HG02588 (cell line): ENCODE data around the gene CDK11A.
"Not testable (repeated sequence)": the region's sequence is repeated elsewhere in the genome, so short reads cannot be mapped to it uniquely, and the experiment has no call there.

Experiments
- ATAC-seq: cut with Tn5 transposase; IDR thresholded peaks from one replicate; pipeline ENCODE4 v1.9.1; 2021; ENCODE audit warnings: mild to moderate bottlenecking, moderate library complexity; ENCODE audit not compliant: unreplicated experiment

The CDK11A gene

DNA sequence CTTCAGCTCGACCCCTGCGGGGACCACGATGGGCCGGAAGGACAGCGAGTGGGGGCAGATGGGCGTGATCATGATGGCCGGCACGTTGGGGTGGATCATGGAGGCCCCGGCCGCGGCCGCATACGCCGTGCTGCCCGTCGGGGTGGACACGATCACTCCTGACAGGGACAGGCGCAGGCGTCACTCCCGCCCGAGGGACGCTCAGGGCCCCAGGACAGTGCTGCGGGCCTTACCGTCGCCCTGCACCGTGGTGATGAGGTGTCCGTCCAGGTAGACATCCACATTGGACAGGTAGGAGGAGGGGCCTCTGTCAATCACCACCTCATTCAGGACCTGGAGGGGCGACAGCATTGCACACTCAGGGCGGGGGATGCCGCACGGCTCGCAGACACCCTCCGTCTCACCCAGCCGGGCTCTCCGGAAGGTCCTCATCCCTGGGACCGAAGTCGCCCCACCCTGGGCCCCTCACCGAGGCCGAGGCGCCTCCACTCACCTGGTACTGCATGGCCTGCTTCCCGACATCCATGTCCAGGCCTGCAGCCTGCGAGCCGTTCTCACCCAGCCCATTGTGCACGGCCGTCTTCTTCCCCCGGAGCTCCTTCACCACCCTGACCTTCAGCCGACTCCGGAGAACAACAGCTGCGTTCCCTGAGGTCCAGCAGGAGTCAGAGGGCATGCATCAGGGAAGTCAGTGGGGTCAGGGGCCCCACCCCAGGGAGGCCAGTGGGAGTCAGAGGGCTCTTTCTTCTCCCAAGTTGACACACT is 30.1 kb upstream of the CDK11A start:
- no peak for ATAC-seq

DNA sequence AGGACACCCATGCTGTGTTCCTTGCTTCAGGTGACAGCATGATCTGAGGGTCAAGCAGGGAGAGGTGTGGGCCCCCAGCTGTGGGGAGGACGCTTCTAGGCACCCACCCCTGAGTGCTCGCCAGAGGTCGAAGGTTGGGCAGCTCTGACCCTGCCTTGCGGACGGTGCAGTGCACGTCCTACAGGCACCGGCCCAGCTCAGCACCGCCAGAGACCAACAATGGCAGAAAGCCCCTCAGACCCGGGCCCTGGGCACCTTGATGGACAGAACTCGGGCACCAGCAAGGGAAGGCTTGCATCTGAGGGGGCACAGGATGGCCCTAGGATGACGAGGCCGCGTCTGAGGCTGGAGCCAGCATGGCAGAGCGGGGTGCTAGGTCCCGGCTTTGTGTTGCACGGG is 29.4 kb upstream of the CDK11A start:
- no peak for ATAC-seq

DNA sequence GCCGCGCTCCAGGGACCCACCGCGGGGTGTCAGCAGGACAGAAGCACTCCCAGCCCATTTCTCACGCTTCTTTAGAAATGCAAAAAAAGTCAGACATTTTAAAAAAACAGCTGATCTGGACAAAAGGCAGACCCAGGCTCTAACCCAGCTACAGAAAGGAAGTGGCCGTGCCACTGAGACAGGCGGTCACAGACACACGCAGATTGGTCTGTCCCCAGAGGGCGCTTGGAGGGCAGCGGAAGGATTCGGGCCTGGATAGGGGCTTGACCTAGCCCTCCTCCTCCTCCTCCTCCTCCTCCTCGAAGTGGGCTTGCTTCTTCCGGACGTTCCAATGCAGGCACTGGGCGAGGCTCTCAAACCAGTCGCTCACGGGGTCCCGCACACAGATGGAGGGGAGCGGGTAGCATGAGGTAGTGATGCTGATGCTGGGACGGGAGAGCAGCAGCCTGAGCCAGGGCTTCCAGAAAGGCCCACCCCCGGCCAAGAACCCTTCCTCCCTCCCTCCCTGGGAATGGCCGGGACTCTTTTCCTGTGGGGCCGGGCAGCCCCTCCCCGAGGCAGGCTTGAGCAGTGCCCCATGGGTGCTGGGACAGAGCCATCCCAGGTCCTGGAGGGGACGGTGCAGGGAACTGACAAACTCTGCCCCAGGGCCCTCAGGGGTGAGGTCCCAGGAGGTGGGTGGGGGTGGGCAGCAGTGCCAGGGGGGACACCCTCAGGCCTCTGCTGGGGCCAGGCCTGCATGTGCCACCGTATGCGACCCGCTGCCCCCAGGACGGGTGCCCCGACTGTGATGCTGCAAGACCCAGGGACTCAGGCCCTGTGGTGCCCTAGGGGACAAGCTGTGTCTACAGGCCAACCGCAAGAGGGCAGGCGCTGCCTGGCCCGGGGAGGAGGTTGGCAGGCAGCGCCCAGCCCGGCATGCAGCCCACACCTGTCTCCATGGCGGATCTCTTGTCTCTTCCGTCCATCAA is 28.8 kb upstream of the CDK11A start:
- no peak for ATAC-seq

DNA sequence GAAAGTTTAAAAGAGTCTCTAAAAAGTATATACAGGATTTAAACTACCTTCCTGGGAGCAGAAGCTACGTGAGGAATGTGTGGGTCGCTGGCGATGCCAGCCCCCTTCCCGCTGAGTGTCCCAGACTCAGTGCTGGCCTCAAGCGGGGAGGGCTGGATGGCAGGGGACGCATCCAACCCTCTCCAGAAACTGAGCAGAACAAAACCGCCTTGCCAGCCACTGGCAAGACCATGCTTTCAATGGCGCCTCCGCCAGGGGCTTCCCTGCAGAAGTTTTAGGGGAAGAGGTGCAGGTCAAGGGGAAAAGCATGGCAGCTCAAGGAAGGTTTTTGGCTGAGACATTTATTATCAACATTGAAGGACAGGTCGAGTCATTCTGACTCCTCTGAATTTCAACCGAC is 28.0 kb upstream of the CDK11A start:
- ATAC-seq: no peak

DNA sequence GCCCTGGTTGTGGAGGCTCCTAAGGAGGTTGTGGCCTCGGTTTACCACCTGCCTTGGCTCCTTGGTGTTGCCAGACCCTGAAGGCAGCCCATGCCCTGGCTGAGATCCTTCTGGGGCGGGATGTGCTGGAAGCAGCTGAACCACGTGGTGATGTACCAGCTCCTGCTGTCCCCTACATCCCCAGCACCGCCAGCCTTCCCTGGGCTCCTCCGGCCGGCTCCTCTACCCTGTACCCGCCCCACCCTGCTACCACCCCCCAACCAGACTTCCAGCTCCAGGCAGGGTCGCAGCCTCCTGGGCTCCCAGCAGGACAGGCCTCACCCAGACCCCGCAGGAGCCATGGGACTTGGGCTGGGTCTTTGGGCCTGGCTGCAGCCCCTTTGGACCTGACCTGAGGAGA is 25.8 kb upstream of the CDK11A start:
- not testable (repeated sequence) for ATAC-seq

DNA sequence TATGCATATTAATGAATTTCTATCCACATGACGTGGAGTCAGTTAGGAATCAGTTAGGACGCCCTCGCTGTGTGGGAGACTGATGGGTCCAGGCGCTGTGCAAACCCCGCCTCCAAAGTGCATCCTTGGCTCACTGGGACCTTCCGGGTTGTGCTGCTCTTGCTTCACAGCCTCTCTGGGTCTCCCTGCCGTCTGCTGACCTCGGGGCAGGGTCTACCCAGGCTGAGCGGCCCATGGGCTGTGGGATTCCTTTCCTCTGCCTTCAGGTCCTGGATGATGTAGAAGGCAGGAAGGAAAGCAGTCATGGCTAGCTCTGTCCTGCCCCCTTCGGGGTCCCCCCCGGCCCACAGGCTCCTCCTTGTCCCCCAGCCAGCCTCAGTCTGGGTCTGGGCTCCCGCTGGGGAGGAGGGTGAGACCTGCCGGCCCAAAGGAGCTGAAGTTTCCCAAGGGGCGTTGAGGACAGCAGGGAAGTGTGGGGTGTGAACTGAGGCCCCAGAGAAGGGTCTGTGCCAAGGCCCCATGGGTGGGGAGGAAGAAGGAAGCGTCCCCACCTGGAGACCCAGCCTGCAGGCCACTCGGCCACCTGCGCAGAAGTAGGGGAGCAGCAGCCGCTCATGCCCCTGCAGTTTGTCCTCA is 24.6 kb upstream of the CDK11A start:
- ATAC-seq: no peak

DNA sequence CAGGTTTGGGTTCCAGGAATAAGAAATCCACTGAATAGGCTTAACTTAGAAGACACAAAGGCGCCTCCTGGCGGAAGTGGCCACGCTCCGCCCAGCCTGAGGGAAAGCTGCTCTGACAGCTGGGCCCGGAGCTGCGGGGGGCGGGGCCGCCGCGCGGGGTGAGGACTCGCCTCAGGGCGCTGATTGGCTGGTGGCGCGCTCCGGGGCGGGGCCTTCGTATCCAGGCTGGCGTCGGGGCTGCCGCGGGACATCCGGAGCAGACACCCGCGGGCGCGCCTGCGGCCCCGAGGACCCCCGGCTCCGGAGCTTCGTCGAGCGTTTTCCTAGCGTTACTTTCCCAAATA is 22.4 kb upstream of the CDK11A start:
- ATAC-seq: peak; percentile 78

DNA sequence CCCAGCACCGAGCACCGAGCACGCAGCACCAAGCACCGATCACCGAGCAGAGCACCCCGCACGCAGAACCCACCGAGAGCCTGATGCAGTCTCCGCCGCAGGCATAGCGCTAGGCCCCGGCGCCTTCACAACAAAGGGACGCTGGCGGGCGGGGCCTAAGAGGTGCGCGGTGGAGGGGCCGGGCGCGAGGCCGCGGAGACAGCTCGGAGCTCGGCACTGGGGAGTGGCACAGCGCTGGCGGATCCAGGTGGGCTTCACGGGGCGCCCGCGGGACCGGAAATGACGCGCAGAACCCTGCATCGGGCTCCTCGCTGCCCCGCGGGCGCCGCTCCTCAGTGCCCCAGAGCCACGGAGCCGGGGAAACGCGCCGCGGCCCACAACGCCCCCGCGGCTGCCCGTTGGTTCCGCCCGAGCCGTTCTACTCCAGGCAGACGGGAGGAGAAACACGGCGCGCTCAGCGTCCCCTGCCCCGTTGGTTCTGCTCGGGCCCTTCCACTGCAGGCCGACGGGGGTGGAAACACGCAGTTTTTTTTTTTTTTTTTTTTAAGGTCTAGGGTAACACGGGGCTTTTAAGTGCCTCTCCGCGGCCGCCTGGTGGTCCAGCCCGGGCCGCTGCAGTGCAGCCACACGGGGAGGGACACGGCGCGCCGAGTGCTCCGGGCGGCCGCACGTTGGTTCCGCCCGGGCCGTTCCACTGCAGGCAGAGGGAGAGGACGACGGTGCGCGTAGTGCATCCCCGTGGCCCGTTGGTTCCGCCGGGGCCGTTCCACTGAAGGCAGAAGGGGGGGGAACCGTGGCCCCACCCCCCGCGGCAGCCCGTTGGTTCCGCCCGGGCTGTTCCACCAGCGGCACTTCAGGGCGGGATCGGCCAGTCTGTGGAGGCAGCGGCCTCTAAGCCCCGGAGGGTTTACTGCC is 21.8 kb upstream of the CDK11A start:
- peak; percentile 60 for ATAC-seq

DNA sequence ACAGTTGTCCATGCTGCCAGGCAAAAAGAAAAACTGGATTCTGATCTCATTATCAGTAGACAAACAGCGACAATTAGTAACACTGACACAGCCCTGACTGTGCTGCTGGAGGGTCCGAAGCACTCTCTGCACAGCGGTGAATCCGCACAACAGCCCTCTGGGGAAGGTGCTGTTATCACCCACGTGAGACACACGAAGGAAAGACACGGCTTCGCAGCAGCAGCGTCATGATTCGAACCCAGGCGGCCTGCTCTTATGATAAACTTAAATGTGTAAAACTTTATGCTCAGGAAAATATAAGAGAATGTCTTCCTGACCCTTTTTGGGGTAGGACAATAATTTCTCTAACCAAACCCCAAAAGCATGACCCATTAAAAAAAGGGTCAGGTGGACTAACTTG is 18.4 kb upstream of the CDK11A start:
- not testable (repeated sequence) for ATAC-seq

DNA sequence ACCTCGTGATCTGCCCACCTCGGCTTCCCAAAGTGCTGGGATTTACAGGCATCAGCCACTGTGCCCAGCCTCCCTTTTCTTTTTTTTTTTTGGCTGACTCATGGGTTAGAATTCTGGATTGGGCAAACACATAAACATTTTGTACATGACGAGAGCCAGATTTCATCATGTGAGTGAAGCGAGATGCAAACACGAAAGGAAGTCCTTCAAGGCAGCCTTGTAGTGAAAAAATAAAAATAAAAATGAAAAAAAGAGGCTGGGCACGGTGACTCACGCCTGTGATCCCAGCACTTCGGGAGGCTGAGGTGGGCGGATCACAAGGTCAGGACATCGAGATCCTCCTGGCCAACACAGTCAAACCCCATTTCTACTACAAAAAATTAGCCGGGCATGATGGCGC is 16.9 kb upstream of the CDK11A start:
- ATAC-seq: not testable (repeated sequence)

DNA sequence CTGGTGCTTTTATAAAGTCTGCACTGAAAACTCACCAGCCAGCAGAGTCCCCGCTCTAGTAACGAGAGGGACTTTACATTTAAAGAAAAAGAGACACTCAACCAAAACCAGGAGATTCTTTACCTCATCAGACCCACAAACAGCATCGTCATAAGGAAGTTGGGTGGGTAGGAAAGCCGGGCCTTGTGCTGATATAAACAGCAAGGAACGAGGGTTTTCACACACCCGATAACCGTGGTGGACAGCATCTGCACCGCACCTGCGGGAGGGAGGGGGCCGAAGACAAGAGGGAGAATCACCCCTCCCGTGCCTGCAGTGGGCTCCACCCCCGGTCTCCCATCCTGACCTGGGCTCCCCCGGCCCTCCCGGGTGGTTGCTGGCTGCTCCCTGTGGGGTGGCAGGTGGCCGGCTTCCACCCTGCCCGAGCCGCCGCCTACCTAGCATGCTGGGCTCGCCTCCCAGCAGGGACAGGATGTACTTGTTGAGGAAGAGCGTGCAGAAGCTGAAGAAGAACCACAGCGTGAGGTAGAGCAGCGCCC is 14.7 kb upstream of the CDK11A start:
- ATAC-seq: not testable (repeated sequence)

DNA sequence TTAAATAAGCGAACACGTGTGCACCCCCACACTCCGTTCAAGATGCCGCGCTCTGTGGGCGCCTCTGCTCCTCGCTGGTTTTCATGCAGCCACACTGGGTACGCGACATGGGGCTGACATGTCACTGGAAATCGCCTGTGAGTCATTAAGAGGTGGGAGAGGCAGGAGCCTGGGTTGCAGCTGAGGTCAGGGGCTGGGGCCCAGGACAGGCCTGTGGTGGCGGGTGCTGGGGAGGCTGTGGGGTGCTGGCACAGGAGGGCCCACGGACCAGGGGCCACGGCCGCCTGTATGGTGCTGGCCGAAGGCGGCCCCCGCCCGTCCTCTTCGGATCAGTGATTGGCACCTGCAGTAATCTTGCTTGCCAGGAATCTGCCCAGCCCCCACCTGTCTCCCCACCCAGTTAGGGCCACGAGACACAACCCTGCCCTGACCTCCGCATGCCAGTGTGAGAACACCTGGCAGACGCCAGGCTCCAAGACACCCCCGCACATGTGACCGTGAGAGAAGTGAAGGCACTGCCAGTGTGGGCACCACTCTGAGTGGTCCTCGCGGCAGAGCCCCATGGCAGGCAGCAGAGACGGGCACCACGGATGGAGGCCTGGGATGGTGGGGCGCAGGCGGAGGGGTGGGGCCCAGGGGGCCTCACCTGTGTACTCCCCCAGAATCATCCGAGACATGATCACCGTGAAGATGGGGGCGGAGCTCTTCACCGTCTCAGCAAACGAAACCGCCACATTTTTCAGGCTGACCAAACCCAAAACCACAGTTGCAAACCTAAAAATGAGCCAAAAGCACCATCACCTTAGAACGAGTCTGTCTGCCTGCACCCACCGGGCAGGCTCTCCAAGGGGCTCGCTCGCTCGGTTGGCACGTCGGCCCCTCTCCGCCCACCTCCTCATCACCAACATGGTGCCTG is 13.8 kb upstream of the CDK11A start:
- ATAC-seq: not testable (repeated sequence)

DNA sequence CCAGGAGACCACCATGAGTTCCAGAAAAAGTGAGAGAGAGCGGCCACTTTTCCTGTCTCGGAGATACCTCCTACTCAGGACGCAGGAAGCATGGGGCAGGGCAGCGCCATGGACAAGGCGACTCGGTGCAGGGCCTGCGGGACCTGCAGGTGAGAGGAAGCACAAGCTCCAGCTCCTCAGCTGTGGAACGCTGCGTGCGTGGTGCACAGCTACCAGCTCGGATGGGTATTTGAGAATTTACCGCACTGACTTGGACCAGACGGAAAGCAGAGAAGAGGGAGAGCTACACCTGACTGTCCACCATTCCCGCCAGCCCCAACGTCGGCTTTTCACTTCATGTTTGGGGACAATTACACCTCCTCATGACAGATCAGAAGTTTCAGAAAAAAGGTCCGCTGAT is 8.2 kb upstream of the CDK11A start:
- no peak for ATAC-seq

DNA sequence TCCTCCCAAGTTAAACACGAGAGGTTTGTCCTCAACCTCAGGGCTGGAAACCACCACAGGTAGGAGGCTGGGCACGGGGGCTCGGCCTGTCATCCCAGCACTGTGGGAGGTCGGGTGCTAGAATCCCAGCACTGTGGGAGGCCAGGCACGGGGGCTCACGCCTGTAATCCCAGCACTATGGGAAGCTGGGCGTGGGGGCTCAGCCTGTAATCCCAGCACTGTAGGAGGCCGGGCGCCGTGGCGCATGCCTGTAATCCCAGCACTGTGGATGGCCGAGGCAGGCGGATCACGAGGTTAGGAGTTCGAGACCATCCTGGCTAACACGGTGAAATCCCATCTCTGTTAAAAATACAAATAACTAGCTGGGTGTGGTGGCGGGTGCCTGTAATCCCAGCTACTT is 6.7 kb upstream of the CDK11A start:
- ATAC-seq: no peak

DNA sequence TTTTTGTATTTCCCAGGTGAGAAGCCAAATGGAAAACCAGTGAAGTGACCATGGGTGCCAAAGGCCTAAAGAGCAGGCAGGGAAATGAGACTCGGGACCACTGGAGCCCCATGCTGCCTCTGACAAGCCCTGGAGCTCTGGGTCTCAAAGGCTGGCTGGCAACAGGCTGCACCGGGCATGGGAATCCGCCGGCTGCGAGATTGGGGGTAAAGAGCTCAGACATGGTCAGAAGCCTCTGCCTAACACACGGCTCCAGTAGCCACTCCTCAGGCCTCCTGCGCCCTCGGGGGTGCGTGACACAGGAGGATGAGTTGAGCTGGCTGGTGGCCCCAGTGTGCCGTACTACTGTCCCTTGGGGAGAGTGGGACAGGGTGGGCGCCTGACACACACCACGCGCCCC is 6.1 kb upstream of the CDK11A start:
- ATAC-seq: not testable (repeated sequence)

DNA sequence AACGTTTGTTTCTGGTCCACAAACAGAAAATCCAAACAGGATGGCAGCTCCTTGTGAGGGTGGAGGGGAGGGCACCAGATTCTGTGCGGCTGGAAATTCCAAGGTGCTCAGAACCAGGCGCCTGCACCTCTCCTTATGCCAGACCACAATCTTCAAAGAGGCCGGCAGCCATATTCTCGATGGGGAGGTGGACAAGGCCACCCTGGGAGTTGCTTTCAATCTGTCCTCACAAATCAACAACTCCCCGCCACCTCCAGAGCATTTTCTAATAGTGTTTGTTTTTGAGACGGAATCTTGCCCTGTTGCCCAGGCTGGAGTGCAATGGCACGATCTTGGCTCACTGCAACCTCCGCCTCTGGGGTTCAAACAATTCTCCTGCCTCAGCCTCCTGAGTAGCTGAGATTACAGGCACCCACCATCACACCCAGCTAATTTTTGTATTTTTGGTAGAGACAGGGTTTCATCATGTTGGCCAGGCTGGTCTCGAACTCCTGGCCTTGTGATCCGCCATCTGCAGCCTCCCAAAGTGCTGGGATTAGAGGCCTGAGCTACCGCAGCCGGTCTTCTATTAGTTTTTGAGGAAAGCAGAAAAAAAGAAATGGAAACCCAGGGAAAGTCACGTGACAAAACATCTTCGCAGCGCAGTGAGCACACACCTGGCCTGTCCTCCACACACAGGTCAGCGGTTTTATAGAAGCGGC is 5.1 kb upstream of the CDK11A start:
- not testable (repeated sequence) for ATAC-seq

DNA sequence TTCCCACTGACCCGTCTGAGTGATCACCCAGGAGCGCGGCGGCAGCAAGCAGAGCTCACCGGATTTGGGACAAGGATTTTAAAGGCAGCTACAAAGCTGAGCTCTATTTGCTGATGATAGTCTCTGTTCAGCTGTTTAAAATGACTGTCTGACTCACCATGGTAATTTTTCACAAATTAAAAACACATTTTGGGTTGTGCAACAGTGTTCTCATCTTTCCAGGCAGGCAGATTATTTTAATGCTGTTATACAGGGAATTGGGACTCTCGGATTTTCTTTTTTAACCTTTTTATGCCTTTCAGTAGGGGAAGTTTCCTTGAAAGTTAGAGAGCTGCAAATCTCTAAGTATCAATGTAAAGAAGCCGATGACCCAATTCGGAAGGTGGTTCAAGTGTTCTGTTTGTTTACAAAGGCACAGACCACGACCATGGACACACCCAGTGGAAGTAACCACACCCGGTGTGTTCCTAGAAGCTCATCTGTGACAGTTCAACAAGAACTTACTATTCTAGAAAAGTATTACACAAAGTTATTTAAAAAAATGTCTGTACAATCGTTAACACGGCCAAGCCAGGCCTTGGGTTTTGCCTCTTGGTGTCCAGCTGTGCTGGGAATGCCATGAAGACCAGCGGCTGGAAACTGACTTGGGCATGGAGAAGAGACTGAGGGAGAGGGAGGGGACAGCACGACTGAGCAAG is 4.3 kb upstream of the CDK11A start:
- not testable (repeated sequence) for ATAC-seq

DNA sequence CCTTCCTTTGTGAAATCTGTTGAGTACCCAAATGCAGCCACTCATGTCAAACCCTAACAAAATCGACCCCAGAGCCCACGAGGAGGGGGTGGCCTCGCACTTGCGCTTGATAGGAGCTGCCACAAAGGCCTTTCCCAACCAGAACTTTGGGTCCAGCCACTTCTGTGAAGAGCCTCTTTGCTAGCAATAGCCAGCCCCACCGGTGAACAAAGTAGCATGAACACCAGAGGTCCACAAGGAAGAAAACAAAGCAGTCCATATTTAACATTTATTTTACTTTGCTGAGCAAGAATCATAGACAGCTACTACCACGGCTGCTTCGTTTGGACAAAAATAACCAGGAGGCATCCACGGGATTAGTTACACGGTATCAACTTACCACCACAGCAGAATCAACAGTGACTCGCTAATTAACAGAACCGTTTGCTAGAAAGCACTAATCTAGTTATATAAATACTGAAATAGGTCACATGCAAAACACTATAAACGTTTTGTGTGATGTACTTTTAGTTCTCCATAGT is 3.0 kb upstream of the CDK11A start:
- ATAC-seq: not testable (repeated sequence)
